Adrenal gland (tissue), 12 donors: ENCODE results near the gene LHX6. TPM values are rescaled to one million over a fixed set of nuclear protein-coding genes. Genes with fewer than 3 reads are reported as not detected.

ENCODE experiments used
- DNase-seq, 7 donors: peaks; one replicate each; pipeline ENCODE4 v3.0.0-alpha.2; 2019 to 2020
- H3K27ac ChIP-seq, 5 donors: fragments of 200-600 bp; sonication (generic) in 4 of 5; 1 replicate in 3 of 5; 2 replicates in 2 of 5; pipeline versions ENCODE4 v1.5.1 to v1.8.0; 2016 to 2020; ENCODE audit warnings: mild to moderate bottlenecking in 1 of 5
- H3K27me3 ChIP-seq: fragments of 200-600 bp; 2 replicates; pipeline ENCODE4 v1.8.0; 2021
- H3K36me3 ChIP-seq, 2 donors: fragments of 200-600 bp; replicated peaks in 1 of 2; 1 replicate in 1 of 2; 2 replicates in 1 of 2; pipeline versions ENCODE4 v1.5.1 to v1.8.0; 2018 to 2022
- H3K4me1 ChIP-seq, 2 donors: fragments of 200-600 bp; replicated peaks in 1 of 2; 1 replicate in 1 of 2; 2 replicates in 1 of 2; pipeline versions ENCODE4 v1.5.1 to v1.8.0; 2018 to 2021
- H3K4me3 ChIP-seq, 4 donors: fragments of 200-600 bp; sonication (generic) in 3 of 4; one replicate each; pipeline ENCODE4 v1.5.1; 2016 to 2018
- H3K9me3 ChIP-seq, 3 donors: fragments of 200-600 bp; sonication (generic) in 1 of 3; replicated peaks in 1 of 3; 1 replicate in 2 of 3; 2 replicates in 1 of 3; pipeline versions ENCODE4 v1.5.1 to v1.8.0; 2016 to 2021
- POLR2A ChIP-seq, 2 donors: fragments of 450-650 bp; IDR thresholded peaks; one replicate each; pipeline ENCODE4 v1.6.1; 2017; ENCODE audit warnings: antibody characterized with exemption in 2 of 2, mild to moderate bottlenecking in 2 of 2, moderate library complexity in 1 of 2
- WGBS, 4 donors: extraction: QIAGEN DNeasy Blood & Tissue Kit in 2 of 4; methylation state at CpG; one replicate each; pipeline versions ENCODE4 v1.1.5 to v1.1.7; 2013 to 2017; 5-methylcytosine and 5-hydroxymethylcytosine counted together
- intact Hi-C, 2 donors: fragments of 100-400 bp; cut with DNase I; formaldehyde crosslinking; loops; one replicate each; pipeline versions ENCODE4 v1.14.1 to v1.15.0; 2022 to 2023
- polyA plus RNA-seq, 3 donors: library from polyadenylated mRNA; stranded (reverse); fragments of 200-250 nt in 2 of 3; fragments of 350-450 nt in 1 of 3; fragmentation: Illumina TruSeq in 1 of 3; extraction: RNeasy Lipid Tissue Mini Kit (QIAGEN cat#74804) in 1 of 3; gene quantifications; one replicate each; pipeline ENCODE4 v1.2.3, GENCODE V29; 2013 to 2014
- total RNA-seq, 9 donors: library from RNA; depleted of rRNA in 4 of 9; stranded (reverse); fragments of >200 nt in 4 of 9; fragments of 120-200 nt in 1 of 9; fragmentation: NEBNext Ultra II Directional in 1 of 9; extraction: Animal tissue kit (Norgen Biotek cat#: 25700) in 1 of 9; gene quantifications; one replicate each; pipeline versions ENCODE4 v1.1.0 to v1.2.4, GENCODE V29; 2013 to 2023
- TF ChIP-seq, protein P1 (sequence below), 6 experiments: fragments of 450-650 bp in 4 of 6; fragments of 200-600 bp in 2 of 6; sonication (generic) in 1 of 6; IDR thresholded peaks; 1 replicate in 5 of 6; 2 replicates in 1 of 6; pipeline versions ENCODE4 v1.5.1 to v1.8.0; 2016 to 2021; ENCODE audit warnings: antibody characterized with exemption in 6 of 6, mild to moderate bottlenecking in 2 of 6, moderate library complexity in 1 of 6
- donor health status: healthy with polysubstance abuse.
- donor health status: Bipolar disorder and iron deficiency.
- donor health status: DM: yes; HTN: yes; CAD: no.
- donor health status: DM: no; HTN: no; CAD: no.
- donor health status: DM: no; HTN: no; CAD: no.
- donor health status: DM: yes; HTN: yes; CAD: no.

The LHX6 gene
- total and polyA plus RNA-seq, 12 donors: 0.17 to 3.6 (median 1.5) TPM

DNA sequence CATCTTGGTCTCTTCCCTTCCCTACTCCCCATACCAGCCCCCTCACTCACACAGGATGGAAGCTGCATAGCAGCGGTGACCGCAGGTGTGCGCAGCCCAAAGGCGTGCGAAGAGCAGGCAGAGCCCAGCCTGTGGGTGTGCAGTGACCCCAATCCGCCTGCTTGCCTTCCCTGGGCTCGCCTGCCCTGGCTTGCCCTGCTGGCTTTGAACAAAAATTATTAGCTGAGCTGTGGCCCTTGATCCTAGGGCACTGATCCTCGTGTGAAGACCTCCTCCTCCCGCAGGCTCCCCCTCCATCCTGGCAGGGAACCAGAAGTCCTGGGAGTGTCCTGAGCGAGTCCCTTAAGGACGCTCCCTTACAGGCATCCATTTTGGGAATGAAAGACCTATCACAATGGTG lies 37.2 kb downstream of the LHX6 start:
- DNase-seq: no peak
- Histone ChIP-seq H3K9me3 (no peaks in the 10 kb centered on the region), H3K27me3 (no peaks in the 10 kb centered on the region), H3K4me1 (no peaks in the 10 kb centered on the region), H3K36me3 (no peaks in the 10 kb centered on the region), H3K27ac (no peak overlapping the region), H3K4me3 (no peak overlapping the region)
- WGBS, 4 donors: 20 to 83% (median 71%) methylated on average over 1 to 11 of the region's 11 CpGs
- intact Hi-C loops: no loop called here
- TF ChIP-seq POLR2A (IDR thresholded peaks at IDR 0.05): no peak
- TF ChIP-seq, protein P1, sequence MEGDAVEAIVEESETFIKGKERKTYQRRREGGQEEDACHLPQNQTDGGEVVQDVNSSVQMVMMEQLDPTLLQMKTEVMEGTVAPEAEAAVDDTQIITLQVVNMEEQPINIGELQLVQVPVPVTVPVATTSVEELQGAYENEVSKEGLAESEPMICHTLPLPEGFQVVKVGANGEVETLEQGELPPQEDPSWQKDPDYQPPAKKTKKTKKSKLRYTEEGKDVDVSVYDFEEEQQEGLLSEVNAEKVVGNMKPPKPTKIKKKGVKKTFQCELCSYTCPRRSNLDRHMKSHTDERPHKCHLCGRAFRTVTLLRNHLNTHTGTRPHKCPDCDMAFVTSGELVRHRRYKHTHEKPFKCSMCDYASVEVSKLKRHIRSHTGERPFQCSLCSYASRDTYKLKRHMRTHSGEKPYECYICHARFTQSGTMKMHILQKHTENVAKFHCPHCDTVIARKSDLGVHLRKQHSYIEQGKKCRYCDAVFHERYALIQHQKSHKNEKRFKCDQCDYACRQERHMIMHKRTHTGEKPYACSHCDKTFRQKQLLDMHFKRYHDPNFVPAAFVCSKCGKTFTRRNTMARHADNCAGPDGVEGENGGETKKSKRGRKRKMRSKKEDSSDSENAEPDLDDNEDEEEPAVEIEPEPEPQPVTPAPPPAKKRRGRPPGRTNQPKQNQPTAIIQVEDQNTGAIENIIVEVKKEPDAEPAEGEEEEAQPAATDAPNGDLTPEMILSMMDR (IDR thresholded peaks at IDR 0.05): no peak

DNA sequence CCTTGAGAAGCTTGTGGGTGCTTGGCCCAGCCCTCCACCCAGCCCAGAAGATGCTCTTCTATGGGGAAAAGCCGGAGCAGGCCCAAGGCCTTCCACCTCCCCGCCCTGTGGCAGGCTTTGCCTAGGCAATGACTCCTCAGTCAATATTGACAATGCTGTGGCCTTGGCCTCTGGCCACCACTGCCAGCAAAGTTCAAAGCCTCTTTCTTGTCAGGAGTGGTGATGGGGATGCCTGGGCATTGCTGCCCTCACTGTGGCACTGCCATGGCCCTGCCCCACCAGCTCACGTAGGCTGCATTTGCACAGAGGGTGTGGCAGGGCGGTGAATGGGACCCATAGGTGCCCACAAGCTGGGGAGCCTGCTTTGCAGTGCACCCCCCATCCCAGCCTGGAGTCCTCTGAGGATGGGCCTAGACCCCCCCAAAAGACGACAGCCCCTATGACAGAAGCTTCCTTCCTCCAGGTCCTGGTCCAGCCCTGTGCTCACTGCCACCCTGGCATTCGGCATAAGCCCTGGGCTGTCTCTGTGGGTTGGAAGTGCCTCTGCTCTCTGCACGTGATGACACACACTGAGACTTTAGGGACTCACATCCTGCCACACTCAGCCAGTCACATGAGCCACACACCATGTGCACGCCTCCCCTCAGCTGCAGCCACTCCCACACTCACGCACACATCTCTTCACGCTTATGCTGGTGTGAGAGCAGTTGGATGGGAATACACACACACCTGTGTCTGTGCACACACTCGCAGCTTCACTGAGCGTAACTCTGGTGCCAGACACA lies 38.0 kb downstream of the LHX6 start:
- Histone ChIP-seq H3K27me3 (no peaks in the 10 kb centered on the region), H3K4me1 (no peaks in the 10 kb centered on the region)
- DNase-seq: peak in 1 of 7 donors; percentile 16

DNA sequence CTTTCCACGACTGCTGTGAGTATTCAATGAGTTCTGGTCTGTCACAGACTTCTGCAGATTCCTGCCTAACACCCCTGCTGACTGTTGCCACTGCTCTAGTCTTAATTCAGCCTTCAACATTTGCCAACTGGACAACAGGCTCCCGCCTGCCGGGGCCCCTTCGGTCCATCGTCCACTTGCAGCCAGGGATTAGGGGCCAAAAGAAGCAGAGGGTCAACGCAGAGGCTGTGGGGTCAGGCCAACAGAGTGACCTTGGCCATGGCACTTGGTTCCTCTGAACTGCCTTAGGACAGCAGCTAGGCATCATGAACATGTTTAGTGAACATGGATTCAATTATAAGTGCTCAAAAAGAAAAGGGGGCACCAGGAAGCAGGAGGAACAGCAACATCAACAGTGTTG lies 40.4 kb downstream of the LHX6 start:
- whole genome bisulfite sequencing, 4 donors: 79 to 90% (median 85%) methylated on average over 2 to 6 of the region's 6 CpGs

More for the DNA sequence above, 38.0 kb downstream of the LHX6 start:
- H3K36me3 ChIP-seq: no peaks in the 10 kb centered on the region
- no peak overlapping the region for H3K4me3 ChIP-seq
- H3K27ac ChIP-seq: no peak overlapping the region
- TF ChIP-seq, protein P1 (IDR thresholded peaks at IDR 0.05): no peak
- TF ChIP-seq POLR2A (IDR thresholded peaks at IDR 0.05): no peak
- intact Hi-C loops: no loop called here
- WGBS, 4 donors: 64 to 80% (median 79%) methylated on average over 9 to 12 of the region's 12 CpGs
- no peaks in the 10 kb centered on the region for H3K9me3 ChIP-seq

DNA sequence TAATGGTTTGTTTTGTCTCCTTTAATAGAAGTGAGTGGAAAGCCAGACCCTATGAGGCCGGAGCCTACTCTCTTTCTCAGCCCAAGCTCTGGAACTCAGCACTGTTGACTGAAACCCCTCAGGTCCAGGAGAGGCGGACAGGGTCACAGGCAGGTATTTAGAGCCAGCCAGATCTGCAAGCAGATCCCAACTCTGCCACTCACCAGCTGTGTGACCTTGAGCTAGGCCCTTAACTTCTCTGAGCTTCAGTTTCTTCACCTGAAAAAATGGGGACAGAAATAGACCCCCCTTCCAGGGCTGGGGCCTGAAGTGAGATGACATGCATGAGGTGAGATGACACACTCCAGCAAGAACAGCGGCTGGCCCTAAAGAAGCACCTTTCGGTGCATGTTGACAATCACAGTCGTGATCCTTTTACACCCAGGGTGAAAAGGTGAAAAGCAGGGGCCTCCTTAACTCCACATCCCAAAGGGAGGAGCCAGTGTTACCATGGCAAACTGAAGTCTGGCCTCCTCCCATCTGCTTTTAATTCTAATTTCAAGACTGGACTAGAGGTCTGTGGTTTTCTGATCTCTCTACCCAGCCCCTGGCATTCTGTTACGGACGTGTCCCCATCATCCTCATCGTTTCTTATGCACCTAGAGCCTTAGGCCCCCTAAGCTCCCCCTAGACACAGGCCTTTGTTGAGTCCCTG lies 41.8 kb downstream of the LHX6 start:
- intact Hi-C loops: no loop called here
- H3K4me3 ChIP-seq: no peak overlapping the region
- H3K27me3 ChIP-seq: peaks cover 2% of the 10 kb centered on the region
- WGBS, 4 donors: 92 to 96% (median 93%) methylated on average over 8 of the region's 8 CpGs
- no peak for DNase-seq
- TF ChIP-seq, protein P1 (IDR thresholded peaks at IDR 0.05): no peak
- no peak for TF ChIP-seq POLR2A (IDR thresholded peaks at IDR 0.05)
- H3K9me3 ChIP-seq: no peaks in the 10 kb centered on the region
- H3K4me1 ChIP-seq: no peaks in the 10 kb centered on the region
- H3K36me3 ChIP-seq: no peaks in the 10 kb centered on the region
- no peak overlapping the region for H3K27ac ChIP-seq

More for the DNA sequence above, 40.4 kb downstream of the LHX6 start:
- no peak for TF ChIP-seq POLR2A (IDR thresholded peaks at IDR 0.05)
- TF ChIP-seq, protein P1 (IDR thresholded peaks at IDR 0.05): no peak
- no peaks in the 10 kb centered on the region for H3K27me3 ChIP-seq
- no peak overlapping the region for H3K27ac ChIP-seq
- no peak for DNase-seq
- H3K9me3 ChIP-seq: no peaks in the 10 kb centered on the region
- intact Hi-C loops: no loop called here
- H3K36me3 ChIP-seq: no peaks in the 10 kb centered on the region
- H3K4me3 ChIP-seq: no peak overlapping the region
- no peaks in the 10 kb centered on the region for H3K4me1 ChIP-seq
